B cell (primary cell): ENCODE data around the gene SLC35A3. TPM values are rescaled to one million over a fixed set of nuclear protein-coding genes. Genes with fewer than 3 reads are reported as not detected.
"Not testable (repeated sequence)": the region's sequence is repeated elsewhere in the genome, so short reads cannot be mapped to it uniquely, and the experiment has no call there.

Experiments used
- ATAC-seq: fragments of 200-7000 bp; cut with Tn5 transposase; one replicate; pipeline ENCODE4 v1.10.0; 2021; ENCODE audit warnings: low read depth, mild to moderate bottlenecking, moderate number of reproducible peaks, moderate library complexity
- CTCF ChIA-PET: fragments of 350-600 bp; sonication (Branson Sonifier 250); formaldehyde crosslinking; loops from one replicate; lab custom pipeline; 2021; ENCODE audit warnings: antibody characterized with exemption, inconsistent platforms; lab: Charles Lee
- POLR2A ChIA-PET: fragments of 350-600 bp; sonication (Branson Sonifier 250); formaldehyde crosslinking; loops from one replicate; lab custom pipeline; 2021; ENCODE audit warnings: antibody characterized with exemption; lab: Charles Lee
- DNase-seq: peaks from one replicate; pipeline ENCODE4 v3.0.0; 2013
- H2AFZ ChIP-seq: 2 replicates; pipeline ENCODE4 v1.6.1; 2012; ENCODE audit warnings: mild to moderate bottlenecking, low read depth, low read length; ENCODE audit not compliant: insufficient read depth, poor library complexity, severe bottlenecking
- H3K27ac ChIP-seq, 2 donors: 1 replicate in 1 of 2; 2 replicates in 1 of 2; pipeline ENCODE4 v1.5.1; 2012 to 2013; ENCODE audit warnings: low read length in 2 of 2, mild to moderate bottlenecking in 2 of 2, moderate library complexity in 1 of 2
- H3K27me3 ChIP-seq, 4 experiments: fragments of 200-600 bp in 1 of 4; sonication (generic) in 1 of 4; replicated peaks in 1 of 4; 1 replicate in 2 of 4; 2 replicates in 2 of 4; pipeline versions ENCODE4 v1.6.1 to v1.7.0; 2013 to 2016; ENCODE audit warnings: low read length in 3 of 4, mild to moderate bottlenecking in 2 of 4, mixed read lengths in 1 of 4, moderate library complexity in 1 of 4; ENCODE audit not compliant: insufficient read depth in 4 of 4, control insufficient read depth in 3 of 4; ENCODE audit errors: control extremely low read depth in 1 of 4
- H3K36me3 ChIP-seq, 2 experiments: replicated peaks in 1 of 2; 1 replicate in 1 of 2; 2 replicates in 1 of 2; pipeline versions ENCODE4 v1.6.1 to v1.7.1; 2013; ENCODE audit warnings: low read length in 1 of 2; ENCODE audit not compliant: insufficient read depth in 2 of 2, control insufficient read depth in 1 of 2; ENCODE audit errors: control extremely low read depth in 1 of 2, extremely low read depth in 1 of 2
- H3K4me1 ChIP-seq, 2 donors: fragments of 200-600 bp in 1 of 2; sonication (generic) in 1 of 2; 1 replicate in 1 of 2; 2 replicates in 1 of 2; pipeline versions ENCODE4 v1.5.1 to v1.6.1; 2013 to 2017; ENCODE audit warnings: low read length in 2 of 2; ENCODE audit not compliant: control insufficient read depth in 2 of 2, insufficient read depth in 2 of 2
- H3K4me2 ChIP-seq: replicated peaks from 2 replicates; pipeline ENCODE3; 2012; ENCODE audit warnings: mild to moderate bottlenecking, low read depth, low read length; ENCODE audit not compliant: poor library complexity, severe bottlenecking
- H3K4me3 ChIP-seq, 5 experiments: fragments of 200-600 bp in 1 of 5; sonication (generic) in 1 of 5; 1 replicate in 3 of 5; 2 replicates in 2 of 5; pipeline versions ENCODE4 v1.5.1 to v1.7.0; 2011 to 2016; ENCODE audit warnings: low read length in 4 of 5, mild to moderate bottlenecking in 4 of 5, low read depth in 2 of 5, control low read depth in 1 of 5, moderate library complexity in 1 of 5; ENCODE audit not compliant: insufficient read depth in 1 of 5; ENCODE audit errors: control extremely low read depth in 1 of 5, extremely low read depth in 1 of 5
- H3K79me2 ChIP-seq: fragments of 200-600 bp; sonication (generic); one replicate; pipeline ENCODE4 v1.6.0; 2016; ENCODE audit warnings: low read length; ENCODE audit not compliant: control insufficient read depth, insufficient read depth
- H3K9ac ChIP-seq: fragments of 200-600 bp; sonication (generic); 2 replicates; pipeline ENCODE4 v1.6.1; 2017; ENCODE audit warnings: mild to moderate bottlenecking, low read length, moderate library complexity
- H3K9me3 ChIP-seq, 3 donors: one replicate each; pipeline versions ENCODE4 v1.6.1 to v1.7.1; 2013; ENCODE audit warnings: low read length in 2 of 3; ENCODE audit not compliant: control insufficient read depth in 2 of 3, insufficient read depth in 1 of 3; ENCODE audit errors: control extremely low read depth in 1 of 3
- H4K20me1 ChIP-seq: 2 replicates; pipeline ENCODE4 v1.6.0; 2012; ENCODE audit warnings: mild to moderate bottlenecking, low read length; ENCODE audit not compliant: insufficient read depth, control insufficient read depth, poor library complexity, severe bottlenecking
- H3K27ac Mint-ChIP-seq: one replicate; pipeline ENCODE4 v1.8.0; 2021; ENCODE audit warnings: mixed read lengths
- H3K27me3 Mint-ChIP-seq: one replicate; pipeline ENCODE4 v1.8.0; 2021; ENCODE audit warnings: mixed read lengths
- H3K4me1 Mint-ChIP-seq: one replicate; pipeline ENCODE4 v1.8.0; 2021; ENCODE audit warnings: mixed read lengths
- H3K4me3 Mint-ChIP-seq: one replicate; pipeline ENCODE4 v1.8.0; 2021; ENCODE audit warnings: mixed read lengths
- H3K9me3 Mint-ChIP-seq: one replicate; pipeline ENCODE4 v1.8.0; 2022; ENCODE audit warnings: mixed read lengths; ENCODE audit not compliant: insufficient read depth
- CTCF ChIP-seq: fragments of 200-600 bp; IDR thresholded peaks from one replicate; pipeline ENCODE4 v1.8.0; 2022; ENCODE audit warnings: antibody characterized with exemption, mild to moderate bottlenecking
- EZH2 ChIP-seq: IDR thresholded peaks from 2 replicates; pipeline ENCODE4 v1.6.1; 2012; ENCODE audit warnings: borderline replicate concordance, low read depth, mild to moderate bottlenecking, moderate library complexity, low read length; ENCODE audit not compliant: insufficient read depth, poor library complexity, severe bottlenecking
- WGBS: methylation state at CpG from one replicate; pipeline ENCODE4 v1.1.5; 2013; ENCODE audit warnings: missing lambda C conversion rate; ENCODE audit not compliant: insufficient coverage; 5-methylcytosine and 5-hydroxymethylcytosine counted together
- intact Hi-C: fragments of 100-400 bp; cut with micrococcal nuclease; formaldehyde crosslinking; loops from one replicate; pipeline ENCODE4 v1.10.0; 2022
- polyA plus RNA-seq: library from polyadenylated mRNA; depleted of rRNA; stranded (reverse); fragments of >200 nt; gene quantifications from 2 replicates; pipeline ENCODE4 v1.2.3, GENCODE V29; 2012
- total RNA-seq, 2 donors: library from RNA; stranded (reverse); fragments of 120-200 nt in 1 of 2; gene quantifications; 1 replicate in 1 of 2; 2 replicates in 1 of 2; pipeline versions ENCODE4 v1.2.3 to v1.2.4, GENCODE V29; 2013 to 2022

Gene SLC35A3
- total and polyA plus RNA-seq, 2 donors (not counting 1 experiment from before 2014, with no cell fraction given), result 10.7 to 30.2 TPM

- Histone ChIP-seq H3K27me3 (peaks cover 0 to 3% (median 0%) of the 10 kb centered on the region in 4 experiments), H3K4me1 (no peaks in the 10 kb centered on the region), H2AFZ (no peak overlapping the region), H3K27ac (no peak overlapping the region), H3K36me3 (no peaks in the 10 kb centered on the region), H3K4me2 (no peak overlapping the region), H3K9me3 (peaks cover 0 to 2% (median 0%) of the 10 kb centered on the region in 3 donors), H3K79me2 (no peaks in the 10 kb centered on the region), H4K20me1 (no peaks in the 10 kb centered on the region), H3K9ac (no peak overlapping the region), H3K4me3 (no peak overlapping the region)
- ChIA-PET CTCF (no interaction called here), POLR2A (no interaction called here)
- H3K9me3 Mint-ChIP-seq, result no peaks in the 10 kb centered on the region
- ATAC-seq (no peak), DNase-seq (no peak)
- H3K27me3 Mint-ChIP-seq, result no peaks in the 10 kb centered on the region
- H3K27ac Mint-ChIP-seq, result no peak overlapping the region
- WGBS, result no CpG with 5 or more reads among the region's 1 CpG
- intact Hi-C loops, result no loop called here
- no peak overlapping the region for H3K4me3 Mint-ChIP-seq
- TF ChIP-seq EZH2, result no peak
- TF ChIP-seq CTCF, result no peak
- no peaks in the 10 kb centered on the region for H3K4me1 Mint-ChIP-seq
Measured at GRCh38 chr1:99957818-99958217, 12.0 kb upstream of the SLC35A3 start.

GRCh38 chr1:99959189-99959705 lies 10.5 kb upstream of the SLC35A3 start:
- H3K4me1 Mint-ChIP-seq, H3K9me3 ChIP-seq, H3K27me3 ChIP-seq, ATAC-seq, POLR2A ChIA-PET, H3K4me1 ChIP-seq, H3K79me2 ChIP-seq, H3K36me3 ChIP-seq, H2AFZ ChIP-seq, H3K9ac ChIP-seq, DNase-seq, H3K4me2 ChIP-seq, H3K4me3 Mint-ChIP-seq, H3K9me3 Mint-ChIP-seq, intact Hi-C loops, H3K27ac Mint-ChIP-seq, H3K27ac ChIP-seq, H3K27me3 Mint-ChIP-seq, CTCF ChIA-PET, H3K4me3 ChIP-seq, H4K20me1 ChIP-seq: not testable (repeated sequence)
- 93% methylated on average over 6 of the region's 7 CpGs for WGBS

- H4K20me1 ChIP-seq, ATAC-seq, H3K9ac ChIP-seq, DNase-seq, H3K27ac Mint-ChIP-seq, H3K9me3 ChIP-seq, H3K27me3 Mint-ChIP-seq, H3K4me1 Mint-ChIP-seq, H3K4me1 ChIP-seq, H3K4me3 Mint-ChIP-seq, H3K4me2 ChIP-seq, H3K36me3 ChIP-seq, H3K79me2 ChIP-seq, CTCF ChIA-PET, intact Hi-C loops, H3K27me3 ChIP-seq, H3K4me3 ChIP-seq, H2AFZ ChIP-seq, POLR2A ChIA-PET, H3K27ac ChIP-seq, H3K9me3 Mint-ChIP-seq: not testable (repeated sequence)
- no CpG with 5 or more reads among the region's 5 CpGs for WGBS
Measured at GRCh38 chr1:99960260-99960659, 9.5 kb upstream of the SLC35A3 start.
